Stimulated activated CD8-positive, alpha-beta memory T cell treated with anti-CD3 and anti-CD28 coated beads, Interleukin-2, amount 100 ng/mL, for 48 hours (primary cell): ENCODE results near the gene BBS4.
A peak's percentile ranks its signal among the peaks of the same experiment; 100 is the strongest.

ENCODE experiments used
- DNase-seq, 2 donors: peaks; one replicate each; pipeline ENCODE4 v3.0.0-alpha.2; 2020; ENCODE audit warnings: low read depth in 2 of 2

BBS4 gene

DNA sequence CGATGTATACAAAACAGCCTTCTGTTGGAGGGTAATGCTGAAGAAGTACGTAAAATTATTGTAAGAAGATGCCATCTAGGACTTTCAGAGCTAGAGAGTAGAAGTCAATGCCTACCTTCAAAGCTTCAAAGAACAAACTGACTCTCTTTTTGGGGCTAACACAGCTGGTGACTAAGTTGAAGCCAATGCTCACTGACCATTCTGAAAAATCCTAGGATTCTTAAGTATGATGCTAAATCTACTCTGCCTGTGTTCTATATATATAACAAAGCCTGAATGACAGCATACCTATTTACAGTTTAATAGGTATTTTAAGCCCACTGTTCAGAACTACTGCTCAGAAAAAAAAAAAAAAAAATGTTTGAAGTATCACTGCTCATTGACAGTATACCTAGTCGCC is 78.6 kb downstream of the BBS4 start:
- DNase-seq, result no peak

- DNase-seq, result no peak
Observed at GRCh38 chr15:72766025-72766424, 80.0 kb downstream of the BBS4 start.

DNA sequence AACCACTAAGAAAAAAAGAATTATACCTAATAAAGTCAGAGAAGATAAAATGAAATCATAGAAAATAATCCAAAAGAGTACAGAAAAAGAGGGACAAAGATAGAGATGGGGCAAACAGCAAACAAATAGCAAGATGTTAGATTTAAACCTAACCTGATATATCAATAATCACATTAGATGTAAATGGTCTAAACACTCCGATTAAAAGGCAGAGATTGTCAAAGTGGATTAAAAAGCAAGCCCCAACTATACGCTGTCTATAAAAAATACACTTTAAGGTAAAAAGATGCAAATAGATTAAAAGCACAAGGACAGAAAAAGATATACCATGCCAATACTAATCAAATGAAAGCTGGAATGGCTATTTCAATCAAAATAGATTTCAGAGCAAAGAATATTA is 80.8 kb downstream of the BBS4 start:
- DNase-seq, result no peak

- no peak for DNase-seq
Observed at GRCh38 chr15:72770673-72771328, 84.8 kb downstream of the BBS4 start.

GRCh38 chr15:72771329-72771725 is 85.3 kb downstream of the BBS4 start:
- no peak for DNase-seq

GRCh38 chr15:72774696-72775383 is 88.8 kb downstream of the BBS4 start:
- DNase-seq, result no peak

GRCh38 chr15:72778796-72779195 is 92.8 kb downstream of the BBS4 start:
- no peak for DNase-seq

GRCh38 chr15:72781631-72782030 is 95.6 kb downstream of the BBS4 start:
- DNase-seq, result no peak

GRCh38 chr15:72782274-72783003 is 96.4 kb downstream of the BBS4 start:
- DNase-seq, result no peak

DNA sequence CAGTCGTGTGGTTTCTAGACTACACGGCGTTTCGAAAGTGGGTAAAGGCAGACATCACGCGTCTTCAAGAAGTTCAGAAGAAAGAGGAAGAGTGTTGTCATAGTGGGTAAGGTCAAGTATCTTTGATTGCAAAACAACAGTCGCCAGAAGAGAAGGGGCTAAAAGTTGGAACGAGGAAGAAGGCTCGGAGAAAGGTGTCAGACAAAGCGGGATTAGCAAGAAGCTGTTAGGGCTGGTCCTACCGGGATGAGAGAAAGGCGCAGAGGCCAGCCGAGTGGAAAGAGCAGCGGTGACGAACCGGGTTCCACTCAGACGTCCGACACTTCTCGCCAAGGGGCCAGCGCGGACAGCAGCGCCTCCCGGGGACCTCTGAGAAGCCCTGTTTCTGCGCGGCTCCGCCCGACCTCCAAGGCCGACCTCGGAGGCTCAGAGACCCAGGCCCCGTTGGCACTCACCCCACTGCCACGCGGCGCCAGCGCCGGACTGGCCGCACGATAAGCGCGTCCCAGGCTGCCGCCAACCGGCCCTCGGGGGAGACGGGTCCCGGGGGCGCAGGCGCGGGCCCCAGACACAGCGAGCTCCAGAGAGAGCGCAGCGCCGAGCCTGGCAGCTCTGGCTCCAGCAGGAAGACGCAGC is 97.1 kb downstream of the BBS4 start:
- DNase-seq, result peak in 1 of 2 donors; percentile 30

DNA sequence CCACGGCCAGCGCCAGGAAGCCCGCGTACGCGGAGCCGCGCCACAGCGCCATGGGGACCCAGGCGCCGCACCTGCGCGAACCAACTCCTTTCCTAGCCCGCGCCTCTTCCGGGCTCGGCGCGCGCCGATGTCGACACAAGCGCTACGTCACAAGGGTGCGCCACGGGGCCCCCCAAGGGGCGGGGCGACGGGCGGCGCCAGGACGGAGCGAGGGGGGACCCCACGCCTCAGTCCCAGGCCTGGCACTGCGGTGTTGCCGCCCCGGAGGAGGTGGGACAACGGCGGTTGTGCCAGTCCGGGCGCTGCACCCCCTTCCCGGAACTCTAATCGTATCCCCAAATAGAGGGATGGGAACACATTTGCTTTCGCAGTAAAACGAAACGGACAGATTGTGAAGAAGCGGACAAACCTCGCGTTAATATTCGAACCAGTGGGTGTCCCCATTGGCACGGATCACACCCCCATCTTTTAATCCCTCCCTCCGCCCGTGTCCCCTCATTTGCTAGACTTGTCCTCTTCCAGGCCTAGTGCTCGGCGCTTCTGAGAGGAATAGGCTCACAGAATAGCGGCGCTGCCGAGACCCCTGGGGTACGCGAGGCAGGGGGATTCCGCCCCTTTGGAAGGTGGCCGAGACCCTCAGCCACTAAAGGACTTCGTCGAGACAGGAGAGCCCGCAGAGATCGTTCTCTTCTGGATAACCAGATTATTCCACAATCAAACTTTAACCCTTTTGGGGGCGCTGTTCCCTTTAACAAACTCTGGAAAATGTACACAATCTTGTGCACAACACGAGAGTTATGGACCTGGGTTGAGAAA is 97.8 kb downstream of the BBS4 start, which contains the start of gene ADPGK:
Gene ADPGK, minus strand, starts transcription at position 119 of the 816 bp plus-strand sequence. Its CDS starts 67 bp downstream, at position 52.
- DNase-seq, result peak; percentile 90

GRCh38 chr15:72784456-72784876 is 98.5 kb downstream of the BBS4 start:
- DNase-seq, result no peak

GRCh38 chr15:72785432-72785831 is 99.4 kb downstream of the BBS4 start:
- peak; percentile 34 to 41 for DNase-seq

GRCh38 chr15:72785841-72786240 is 99.8 kb downstream of the BBS4 start:
- no peak for DNase-seq

DNA sequence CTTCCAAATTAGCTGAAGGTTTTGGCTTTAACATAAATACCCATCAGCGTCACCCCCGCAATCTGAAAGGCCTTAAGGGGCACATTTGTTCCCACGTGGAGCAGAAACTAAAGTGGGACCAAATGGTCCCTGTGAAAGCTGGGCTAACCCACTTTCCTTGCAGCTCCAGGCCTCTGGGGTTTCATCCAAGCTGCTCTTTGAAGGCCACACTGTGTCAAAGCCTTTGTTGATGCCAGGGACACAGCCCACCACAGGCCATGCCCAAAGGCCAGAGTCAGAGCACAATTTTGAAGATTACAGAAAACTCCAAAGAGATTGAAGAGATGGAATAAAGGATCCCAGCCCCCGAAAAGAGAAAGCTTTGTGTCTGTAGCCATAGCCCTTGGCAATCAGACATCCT is 100.2 kb downstream of the BBS4 start:
- no peak for DNase-seq

GRCh38 chr15:72786676-72787345 is 100.8 kb downstream of the BBS4 start:
- DNase-seq, result no peak

- no peak for DNase-seq
Observed at GRCh38 chr15:72787526-72787925, 101.5 kb downstream of the BBS4 start.
